DMS79 treated with DMSO at 0.1 percent for 48 hours (cell line): ENCODE data around the gene UBE2E2.

ENCODE experiments used
- DNase-seq: peaks from one replicate; lab custom pipeline; 2025; lab: John Stamatoyannopoulos, UW

The UBE2E2 gene

GRCh38 chr3:23389089-23389488 lies 186.0 kb downstream of the UBE2E2 start:
- no peak for DNase-seq

GRCh38 chr3:23389686-23390085 lies 186.6 kb downstream of the UBE2E2 start:
- DNase-seq: no peak

- no peak for DNase-seq
Measured at GRCh38 chr3:23390446-23390845, 187.3 kb downstream of the UBE2E2 start.

GRCh38 chr3:23390989-23391553 lies 187.9 kb downstream of the UBE2E2 start:
- no peak for DNase-seq

- DNase-seq: no peak
Measured at GRCh38 chr3:23395115-23395514, 192.0 kb downstream of the UBE2E2 start.

- no peak for DNase-seq
Measured at GRCh38 chr3:23396746-23397145, 193.6 kb downstream of the UBE2E2 start.

- no peak for DNase-seq
Measured at GRCh38 chr3:23399221-23399620, 196.1 kb downstream of the UBE2E2 start.

GRCh38 chr3:23402728-23403492 lies 199.8 kb downstream of the UBE2E2 start:
- DNase-seq: no peak

- no peak for DNase-seq
Measured at GRCh38 chr3:23404246-23404645, 201.1 kb downstream of the UBE2E2 start.

GRCh38 chr3:23405081-23405480 lies 202.0 kb downstream of the UBE2E2 start:
- no peak for DNase-seq

GRCh38 chr3:23406601-23407000 lies 203.5 kb downstream of the UBE2E2 start:
- no peak for DNase-seq

- no peak for DNase-seq
Measured at GRCh38 chr3:23418026-23418425, 214.9 kb downstream of the UBE2E2 start.

- no peak for DNase-seq
Measured at GRCh38 chr3:23421811-23422516, 218.8 kb downstream of the UBE2E2 start.

- no peak for DNase-seq
Measured at GRCh38 chr3:23422517-23422851, 219.4 kb downstream of the UBE2E2 start.

- DNase-seq: no peak
Measured at GRCh38 chr3:23425410-23425809, 222.3 kb downstream of the UBE2E2 start.

GRCh38 chr3:23430781-23431398 lies 227.8 kb downstream of the UBE2E2 start:
- no peak for DNase-seq

- no peak for DNase-seq
Measured at GRCh38 chr3:23431764-23432163, 228.6 kb downstream of the UBE2E2 start.

GRCh38 chr3:23435318-23435717 lies 232.2 kb downstream of the UBE2E2 start:
- no peak for DNase-seq

GRCh38 chr3:23435904-23436303 lies 232.8 kb downstream of the UBE2E2 start:
- no peak for DNase-seq

- DNase-seq: no peak
Measured at GRCh38 chr3:23437484-23438145, 234.5 kb downstream of the UBE2E2 start.

GRCh38 chr3:23438657-23439056 lies 235.5 kb downstream of the UBE2E2 start:
- no peak for DNase-seq

GRCh38 chr3:23439080-23439479 lies 236.0 kb downstream of the UBE2E2 start:
- no peak for DNase-seq
